KOPT-K1 (cell line): ENCODE results near the gene BABAM1.
"Not testable (repeated sequence)": the region's sequence is repeated elsewhere in the genome, so short reads cannot be mapped to it uniquely, and the experiment has no call there.

Experiments
- H3K27ac ChIP-seq: fragments of 200-600 bp; sonication (generic); 2 replicates; pipeline ENCODE4 v1.5.1; 2016; ENCODE audit warnings: antibody characterized with exemption, mild to moderate bottlenecking, low read depth, low read length; ENCODE audit not compliant: poor library complexity, severe bottlenecking
- H3K36me3 ChIP-seq: fragments of 200-600 bp; sonication (generic); 2 replicates; pipeline ENCODE4 v1.5.1; 2017; ENCODE audit warnings: antibody characterized with exemption, mild to moderate bottlenecking, low read length, moderate library complexity; ENCODE audit not compliant: insufficient read depth
- H3K9me3 ChIP-seq: fragments of 200-600 bp; sonication (generic); 2 replicates; pipeline ENCODE4 v1.5.1; 2017; ENCODE audit warnings: antibody characterized with exemption, low read length, mild to moderate bottlenecking; ENCODE audit not compliant: insufficient read depth, poor library complexity, severe bottlenecking

Gene BABAM1

DNA sequence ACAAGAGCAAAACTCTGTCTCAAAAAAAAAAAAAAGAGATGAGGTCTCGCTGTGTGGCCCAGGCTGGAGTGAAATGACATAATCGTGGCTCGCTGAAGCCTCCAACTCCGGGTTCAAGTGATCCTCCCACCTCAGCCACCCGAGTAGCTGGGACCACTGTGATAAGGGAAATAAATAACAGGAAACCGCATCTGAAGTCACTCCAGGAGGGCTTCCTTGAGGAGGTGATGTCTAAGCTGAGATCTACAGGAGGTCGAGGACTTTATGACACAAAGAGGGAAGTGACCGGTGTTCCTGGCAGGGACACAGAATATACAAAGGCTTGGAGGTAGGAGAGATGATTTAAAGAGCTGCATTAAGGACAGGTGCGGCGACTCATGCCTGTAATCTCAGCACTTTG is 12.6 kb upstream of the BABAM1 start:
- H3K27ac ChIP-seq: no peak overlapping the region
- H3K9me3 ChIP-seq: no peaks in the 10 kb centered on the region
- no peaks in the 10 kb centered on the region for H3K36me3 ChIP-seq

DNA sequence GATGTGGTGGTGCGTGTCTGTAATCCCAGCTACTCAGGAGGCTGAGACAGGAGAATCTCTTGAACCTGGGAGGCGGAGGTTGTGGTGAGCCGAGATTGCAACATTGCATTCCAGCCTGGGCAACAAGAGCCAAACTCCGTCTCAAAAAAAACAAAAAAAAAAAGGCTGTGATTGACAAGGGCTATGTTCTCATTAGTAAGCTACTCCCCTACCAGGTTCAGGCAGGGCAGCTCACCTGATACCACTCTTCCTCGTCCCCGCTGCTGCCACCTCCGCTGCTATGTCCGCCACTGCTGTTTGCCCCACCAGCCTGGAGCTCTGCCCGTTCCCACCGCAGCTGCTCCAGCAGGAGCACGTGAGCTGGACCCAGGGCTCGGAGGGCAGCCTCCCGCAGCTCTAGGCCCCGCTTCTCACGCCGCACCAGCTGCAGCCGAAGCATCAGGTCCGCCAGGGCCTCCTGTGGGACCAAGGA is 12.1 kb upstream of the BABAM1 start:
- Histone ChIP-seq H3K27ac (no peak overlapping the region), H3K9me3 (no peaks in the 10 kb centered on the region), H3K36me3 (no peaks in the 10 kb centered on the region)

- H3K36me3 ChIP-seq: no peaks in the 10 kb centered on the region
- no peaks in the 10 kb centered on the region for H3K9me3 ChIP-seq
- H3K27ac ChIP-seq: no peak overlapping the region
These were observed 11.1 kb upstream of the BABAM1 start for GRCh38 chr19:17256130-17256529.

GRCh38 chr19:17259118-17259780 is 8.0 kb upstream of the BABAM1 start:
- Histone ChIP-seq H3K27ac (no peak overlapping the region), H3K9me3 (no peaks in the 10 kb centered on the region), H3K36me3 (no peaks in the 10 kb centered on the region)

- H3K27ac ChIP-seq: no peak overlapping the region
- H3K36me3 ChIP-seq: no peaks in the 10 kb centered on the region
- no peaks in the 10 kb centered on the region for H3K9me3 ChIP-seq
These were observed 7.3 kb upstream of the BABAM1 start for GRCh38 chr19:17259934-17260333.

DNA sequence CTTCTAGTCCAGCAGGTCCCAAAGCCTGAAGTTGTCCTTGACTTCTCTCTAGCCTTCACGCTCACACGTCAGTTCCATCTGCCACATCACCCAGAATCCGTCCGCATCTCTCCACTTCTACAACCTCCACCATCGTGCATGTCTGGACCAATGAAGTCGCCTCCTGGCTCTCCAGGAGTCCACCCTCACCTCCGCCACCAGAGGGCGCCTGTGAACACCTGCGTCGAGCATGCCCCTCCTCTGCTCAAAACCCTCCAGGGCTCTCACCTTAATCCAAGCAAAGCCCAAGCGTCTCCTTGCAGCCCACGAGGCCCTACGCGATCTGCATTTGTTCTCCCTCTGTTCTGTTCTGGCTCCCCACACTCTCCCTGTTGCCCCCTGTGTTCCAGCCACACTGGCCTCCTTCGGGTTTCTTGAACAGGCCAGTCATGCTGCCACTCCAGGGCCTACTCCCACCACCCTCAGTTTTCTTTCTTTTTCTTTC is 6.4 kb upstream of the BABAM1 start:
- Histone ChIP-seq H3K36me3 (no peaks in the 10 kb centered on the region), H3K27ac (no peak overlapping the region), H3K9me3 (no peaks in the 10 kb centered on the region)

- H3K27ac ChIP-seq: no peak overlapping the region
These were observed 4.7 kb upstream of the BABAM1 start for GRCh38 chr19:17262557-17262956.

GRCh38 chr19:17263712-17264640 is 3.3 kb upstream of the BABAM1 start:
- no peaks in the 10 kb centered on the region for H3K9me3 ChIP-seq
- H3K36me3 ChIP-seq: peaks cover 4% of the 10 kb centered on the region; the same call in 1 of the 2 replicates
- no peak overlapping the region for H3K27ac ChIP-seq

More at GRCh38 chr19:17262557-17262956, 4.7 kb upstream of the BABAM1 start:
- H3K36me3 ChIP-seq: no peaks in the 10 kb centered on the region
- no peaks in the 10 kb centered on the region for H3K9me3 ChIP-seq

GRCh38 chr19:17264641-17264979 is 2.6 kb upstream of the BABAM1 start, which contains the start of gene USHBP1:
USHBP1 (minus strand) TSS chr19:17264745; CDS start chr19:17264299, 446 bp downstream.
- peaks cover 9% of the 10 kb centered on the region; the same call in 1 of the 2 replicates for H3K36me3 ChIP-seq
- H3K9me3 ChIP-seq: no peaks in the 10 kb centered on the region
- H3K27ac ChIP-seq: no peak within 1 kb of the TSS

GRCh38 chr19:17266026-17266425 is 1.2 kb upstream of the BABAM1 start:
- H3K27ac ChIP-seq: no peak overlapping the region
- peaks cover 18% of the 10 kb centered on the region for H3K36me3 ChIP-seq
- no peaks in the 10 kb centered on the region for H3K9me3 ChIP-seq

- H3K9me3 ChIP-seq: no peaks in the 10 kb centered on the region
- peaks cover 23% of the 10 kb centered on the region for H3K36me3 ChIP-seq
- no peak overlapping the region for H3K27ac ChIP-seq
These were observed 661 bp upstream of the BABAM1 start for GRCh38 chr19:17266589-17266974.

- H3K27ac ChIP-seq: peak overlapping the region; percentile 73
- peaks cover 42% of the 10 kb centered on the region for H3K36me3 ChIP-seq
- H3K9me3 ChIP-seq: no peaks in the 10 kb centered on the region
These were observed 1.5 kb downstream of the BABAM1 start for GRCh38 chr19:17268754-17269153.

- not testable (repeated sequence) for H3K27ac ChIP-seq, H3K9me3 ChIP-seq
- peaks cover 83% of the 10 kb centered on the region for H3K36me3 ChIP-seq
These were observed 7.6 kb downstream of the BABAM1 start for GRCh38 chr19:17274892-17275291.

DNA sequence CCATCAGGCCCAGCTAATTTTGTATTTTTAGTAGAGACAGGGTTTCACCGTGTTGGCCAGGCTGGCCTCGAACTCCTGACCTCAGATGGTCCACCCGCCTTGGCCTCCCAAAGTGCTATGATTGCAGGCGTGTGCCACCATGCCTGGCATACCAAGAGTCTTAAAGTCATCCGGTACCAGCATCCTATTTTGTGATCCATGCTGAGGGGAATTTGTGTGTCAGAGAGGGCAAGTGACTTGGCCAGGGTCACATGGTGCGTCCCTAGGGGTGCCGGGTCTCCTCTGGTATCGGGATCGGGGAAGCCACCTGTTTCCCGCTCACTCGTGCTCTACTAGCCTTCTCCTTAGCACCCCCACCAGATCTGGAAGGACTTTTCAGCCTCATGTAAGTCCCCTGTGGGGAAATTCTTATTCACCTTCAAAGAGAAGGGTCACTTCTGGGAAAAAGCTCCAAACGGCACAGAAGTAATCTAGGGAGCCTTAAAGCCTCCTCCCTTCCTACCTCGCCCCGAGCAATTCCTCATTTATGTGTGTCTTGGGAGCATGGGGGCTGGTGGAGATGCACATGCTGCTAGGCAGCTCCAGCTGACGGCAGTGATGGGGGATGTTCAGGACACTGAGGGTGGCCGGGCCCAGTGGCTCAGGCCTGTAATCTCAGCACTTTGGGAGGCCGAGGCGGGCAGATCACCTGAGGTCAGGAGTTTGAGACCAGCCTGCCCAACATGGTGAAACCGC is 8.4 kb downstream of the BABAM1 start:
- Histone ChIP-seq H3K36me3 (peaks cover 77% of the 10 kb centered on the region), H3K27ac (no peak overlapping the region), H3K9me3 (no peaks in the 10 kb centered on the region)

GRCh38 chr19:17279436-17279835 is 12.2 kb downstream of the BABAM1 start:
- peaks cover 61% of the 10 kb centered on the region for H3K36me3 ChIP-seq
- H3K27ac ChIP-seq: no peak overlapping the region
- no peaks in the 10 kb centered on the region for H3K9me3 ChIP-seq
